Mammary epithelial cell (primary cell): Measurements from ENCODE around the gene SMTN.

Source experiments
- CTCF ChIP-seq, 2 donors: IDR thresholded peaks in 1 of 2; conservative IDR thresholded peaks in 1 of 2; 2 replicates each; pipeline ENCODE4 v1.5.1; 2011 to 2012; ENCODE audit warnings: inconsistent platforms in 2 of 2, low read length in 2 of 2, mild to moderate bottlenecking in 2 of 2, control low read depth in 1 of 2, low read depth in 1 of 2; ENCODE audit not compliant: insufficient read depth in 1 of 2; ENCODE audit errors: extremely low read depth in 1 of 2
- EZH2 ChIP-seq: IDR thresholded peaks from 2 replicates; pipeline ENCODE4 v1.6.1; 2012; ENCODE audit warnings: low read length, inconsistent platforms, borderline replicate concordance

GRCh38 chr22:31085493-31085824 lies 4.3 kb downstream of the SMTN start:
- TF ChIP-seq CTCF (conservative IDR thresholded peaks at IDR 0.05 in 1 of 2, IDR thresholded peaks at IDR 0.05 in 1 of 2; ENCODE audit: extremely low read depth in 1 of 2, insufficient read depth in 1 of 2, low read depth in 1 of 2, low read length in 2 of 2): no peak
- no peak for TF ChIP-seq EZH2
